Astrocyte (in vitro differentiated cells and primary cell): ENCODE data around the gene CNTN1.

Experiments used
- EZH2 ChIP-seq: IDR thresholded peaks from 2 replicates; pipeline ENCODE4 v1.6.1; 2012; ENCODE audit warnings: mild to moderate bottlenecking, low read length, inconsistent platforms; ENCODE audit not compliant: insufficient read depth
- TF ChIP-seq, protein P1 (sequence below): IDR thresholded peaks from 2 replicates; pipeline ENCODE4 v1.5.1; 2011; ENCODE audit warnings: low read depth, mild to moderate bottlenecking, inconsistent platforms, low read length, moderate library complexity; ENCODE audit not compliant: insufficient read depth

DNA sequence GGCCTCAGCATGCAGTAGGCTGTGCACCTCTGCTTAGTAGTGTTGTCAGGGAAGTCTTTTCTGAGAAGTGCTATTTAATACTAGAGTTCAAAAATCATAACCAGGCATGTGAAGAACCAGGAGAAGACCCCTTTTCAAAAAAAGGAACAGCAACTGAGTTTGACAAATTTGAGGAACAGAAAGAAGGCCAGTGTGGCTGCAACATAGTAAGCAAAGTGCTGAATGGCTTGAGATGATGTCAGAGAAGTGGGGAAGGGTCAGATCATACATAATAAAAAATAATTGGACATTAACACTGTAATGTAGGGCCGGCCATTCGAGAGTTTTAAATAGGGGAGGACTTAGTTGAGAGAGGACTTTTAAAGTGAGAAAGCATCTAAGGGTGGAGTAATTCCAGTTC lies 11.1 kb upstream of the CNTN1 start:
- TF ChIP-seq, protein P1, sequence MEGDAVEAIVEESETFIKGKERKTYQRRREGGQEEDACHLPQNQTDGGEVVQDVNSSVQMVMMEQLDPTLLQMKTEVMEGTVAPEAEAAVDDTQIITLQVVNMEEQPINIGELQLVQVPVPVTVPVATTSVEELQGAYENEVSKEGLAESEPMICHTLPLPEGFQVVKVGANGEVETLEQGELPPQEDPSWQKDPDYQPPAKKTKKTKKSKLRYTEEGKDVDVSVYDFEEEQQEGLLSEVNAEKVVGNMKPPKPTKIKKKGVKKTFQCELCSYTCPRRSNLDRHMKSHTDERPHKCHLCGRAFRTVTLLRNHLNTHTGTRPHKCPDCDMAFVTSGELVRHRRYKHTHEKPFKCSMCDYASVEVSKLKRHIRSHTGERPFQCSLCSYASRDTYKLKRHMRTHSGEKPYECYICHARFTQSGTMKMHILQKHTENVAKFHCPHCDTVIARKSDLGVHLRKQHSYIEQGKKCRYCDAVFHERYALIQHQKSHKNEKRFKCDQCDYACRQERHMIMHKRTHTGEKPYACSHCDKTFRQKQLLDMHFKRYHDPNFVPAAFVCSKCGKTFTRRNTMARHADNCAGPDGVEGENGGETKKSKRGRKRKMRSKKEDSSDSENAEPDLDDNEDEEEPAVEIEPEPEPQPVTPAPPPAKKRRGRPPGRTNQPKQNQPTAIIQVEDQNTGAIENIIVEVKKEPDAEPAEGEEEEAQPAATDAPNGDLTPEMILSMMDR: no peak
- TF ChIP-seq EZH2: no peak
